ENCODE data around the gene PRTG. TPM values are rescaled to one million over a fixed set of nuclear protein-coding genes. Genes with fewer than 3 reads are reported as not detected.

Gene PRTG
- total and polyA plus RNA-seq, 2 of the 13 experiments (the other 11 are each of a cell fraction or from before 2014, with no cell fraction given), result 13.2 to 22.3 TPM

DNA sequence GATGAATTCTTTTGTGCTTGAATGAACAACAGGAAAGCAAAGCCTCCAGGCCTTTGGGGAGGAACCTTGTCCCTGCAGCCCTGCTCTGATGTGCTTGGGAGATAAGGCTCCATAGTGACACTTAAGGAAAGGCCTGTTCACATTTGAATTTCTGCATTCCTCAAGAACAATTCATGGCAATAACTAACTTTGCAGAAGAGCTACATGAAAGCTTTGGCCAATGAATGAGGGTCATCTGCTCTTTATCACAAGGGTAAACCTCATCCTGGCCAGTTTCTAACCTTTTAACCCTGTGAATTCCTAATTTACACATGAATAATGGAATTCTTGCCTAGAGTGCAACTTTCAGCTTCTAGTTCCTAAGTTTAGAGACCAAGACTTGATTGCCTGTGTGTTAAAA, 5.6 kb downstream of the PRTG start (continued):
- TF ChIP-seq, protein P1, sequence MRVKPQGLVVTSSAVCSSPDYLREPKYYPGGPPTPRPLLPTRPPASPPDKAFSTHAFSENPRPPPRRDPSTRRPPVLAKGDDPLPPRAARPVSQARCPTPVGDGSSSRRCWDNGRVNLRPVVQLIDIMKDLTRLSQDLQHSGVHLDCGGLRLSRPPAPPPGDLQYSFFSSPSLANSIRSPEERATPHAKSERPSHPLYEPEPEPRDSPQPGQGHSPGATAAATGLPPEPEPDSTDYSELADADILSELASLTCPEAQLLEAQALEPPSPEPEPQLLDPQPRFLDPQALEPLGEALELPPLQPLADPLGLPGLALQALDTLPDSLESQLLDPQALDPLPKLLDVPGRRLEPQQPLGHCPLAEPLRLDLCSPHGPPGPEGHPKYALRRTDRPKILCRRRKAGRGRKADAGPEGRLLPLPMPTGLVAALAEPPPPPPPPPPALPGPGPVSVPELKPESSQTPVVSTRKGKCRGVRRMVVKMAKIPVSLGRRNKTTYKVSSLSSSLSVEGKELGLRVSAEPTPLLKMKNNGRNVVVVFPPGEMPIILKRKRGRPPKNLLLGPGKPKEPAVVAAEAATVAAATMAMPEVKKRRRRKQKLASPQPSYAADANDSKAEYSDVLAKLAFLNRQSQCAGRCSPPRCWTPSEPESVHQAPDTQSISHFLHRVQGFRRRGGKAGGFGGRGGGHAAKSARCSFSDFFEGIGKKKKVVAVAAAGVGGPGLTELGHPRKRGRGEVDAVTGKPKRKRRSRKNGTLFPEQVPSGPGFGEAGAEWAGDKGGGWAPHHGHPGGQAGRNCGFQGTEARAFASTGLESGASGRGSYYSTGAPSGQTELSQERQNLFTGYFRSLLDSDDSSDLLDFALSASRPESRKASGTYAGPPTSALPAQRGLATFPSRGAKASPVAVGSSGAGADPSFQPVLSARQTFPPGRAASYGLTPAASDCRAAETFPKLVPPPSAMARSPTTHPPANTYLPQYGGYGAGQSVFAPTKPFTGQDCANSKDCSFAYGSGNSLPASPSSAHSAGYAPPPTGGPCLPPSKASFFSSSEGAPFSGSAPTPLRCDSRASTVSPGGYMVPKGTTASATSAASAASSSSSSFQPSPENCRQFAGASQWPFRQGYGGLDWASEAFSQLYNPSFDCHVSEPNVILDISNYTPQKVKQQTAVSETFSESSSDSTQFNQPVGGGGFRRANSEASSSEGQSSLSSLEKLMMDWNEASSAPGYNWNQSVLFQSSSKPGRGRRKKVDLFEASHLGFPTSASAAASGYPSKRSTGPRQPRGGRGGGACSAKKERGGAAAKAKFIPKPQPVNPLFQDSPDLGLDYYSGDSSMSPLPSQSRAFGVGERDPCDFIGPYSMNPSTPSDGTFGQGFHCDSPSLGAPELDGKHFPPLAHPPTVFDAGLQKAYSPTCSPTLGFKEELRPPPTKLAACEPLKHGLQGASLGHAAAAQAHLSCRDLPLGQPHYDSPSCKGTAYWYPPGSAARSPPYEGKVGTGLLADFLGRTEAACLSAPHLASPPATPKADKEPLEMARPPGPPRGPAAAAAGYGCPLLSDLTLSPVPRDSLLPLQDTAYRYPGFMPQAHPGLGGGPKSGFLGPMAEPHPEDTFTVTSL (CRISPR knock-in tag; IDR thresholded peaks at IDR 0.05; ENCODE audit: borderline replicate concordance), result no peak
- TF ChIP-seq ZBTB42 (CRISPR knock-in tag; IDR thresholded peaks at IDR 0.05) (no peak), KLF16 (CRISPR knock-in tag; IDR thresholded peaks at IDR 0.05) (no peak), ZNF790 (CRISPR knock-in tag; IDR thresholded peaks at IDR 0.05; ENCODE audit: borderline replicate concordance) (no peak)

DNA sequence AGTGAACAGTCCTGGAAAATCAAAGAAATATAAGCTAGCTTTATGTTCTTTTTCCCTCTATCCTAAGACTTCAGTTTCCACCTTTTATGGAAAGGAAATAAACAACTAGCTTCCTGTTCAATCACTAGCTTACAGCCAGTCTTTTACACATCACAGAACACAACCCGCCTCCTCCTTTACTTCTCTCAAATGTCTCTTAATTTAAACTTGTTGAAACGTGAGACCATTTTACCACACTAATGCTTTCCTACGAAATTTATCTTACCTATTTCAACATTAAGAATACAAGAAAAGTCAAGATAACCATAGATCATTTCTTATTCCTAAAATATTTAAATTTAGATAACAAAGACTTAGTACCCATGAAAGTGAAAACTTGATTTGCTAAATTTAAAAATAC, 6.2 kb downstream of the PRTG start:
- ChIA-PET POLR2A (no interaction called here), CTCF (ENCODE audit: low intra/inter-chr PET ratio, low total read pairs) (no interaction called here)
- no peaks in the 10 kb centered on the region for H3K27me3 ChIP-seq (ENCODE audit: control insufficient read depth in 1 of 2, insufficient read depth in 2 of 2, low read length in 2 of 2)
- no peak overlapping the region for H2AFZ ChIP-seq (ENCODE audit: low read length)
- H3K36me3 ChIP-seq (replicated peaks in 1 of 2; ENCODE audit: control insufficient read depth in 1 of 2, insufficient read depth in 2 of 2, low read length in 2 of 2), result peaks cover 0 to 5% of the 10 kb centered on the region in 2 experiments; a peak in 1 of 5 replicates
- H3K9me3 ChIP-seq (ENCODE audit: low read length), result no peaks in the 10 kb centered on the region
- H3K4me2 ChIP-seq (ENCODE audit: low read depth, low read length), result no peak overlapping the region
- DNase-seq (ENCODE audit: low spot score), result no peak
- peaks cover 40% of the 10 kb centered on the region for H3K4me1 ChIP-seq (ENCODE audit: insufficient read depth, low read length)
- peaks cover 24% of the 10 kb centered on the region for H3K79me2 ChIP-seq (ENCODE audit: insufficient read depth, low read length)
- H4K20me1 ChIP-seq (ENCODE audit: insufficient read depth, low read length), result no peaks in the 10 kb centered on the region; the same call in 1 of the 2 replicates
- no peak overlapping the region for H3K9ac ChIP-seq (ENCODE audit: insufficient read depth, low read depth, low read length)
- intact Hi-C loops (cut with micrococcal nuclease; ENCODE audit: unreplicated experiment) (loop anchor here (10.0 kb wide), 1 partner anchor 52 kb away; no protein-coding TSS in a partner anchor), in situ Hi-C loops (cut with HindIII; ENCODE audit: extremely low pct_ligation_motif_present, low pct_unique_long_range_greater_than_20kb) (no loop called here)
- WGBS (ENCODE audit: low lambda C conversion rate), result 94% methylated on average over 3 of the region's 3 CpGs
- H3K4me3 ChIP-seq (replicated peaks in 1 of 3; ENCODE audit: insufficient read depth in 1 of 3, low read depth in 2 of 3, low read length in 3 of 3), result no peak overlapping the region
- FAIRE-seq, result no peak
- BruUV-seq (replicated peaks), result no TSS peak
- ATAC-seq, result no peak
- no peak overlapping the region for H3K27ac ChIP-seq (ENCODE audit: extremely low read length, insufficient read depth, low read length)
- TF ChIP-seq, protein P2, sequence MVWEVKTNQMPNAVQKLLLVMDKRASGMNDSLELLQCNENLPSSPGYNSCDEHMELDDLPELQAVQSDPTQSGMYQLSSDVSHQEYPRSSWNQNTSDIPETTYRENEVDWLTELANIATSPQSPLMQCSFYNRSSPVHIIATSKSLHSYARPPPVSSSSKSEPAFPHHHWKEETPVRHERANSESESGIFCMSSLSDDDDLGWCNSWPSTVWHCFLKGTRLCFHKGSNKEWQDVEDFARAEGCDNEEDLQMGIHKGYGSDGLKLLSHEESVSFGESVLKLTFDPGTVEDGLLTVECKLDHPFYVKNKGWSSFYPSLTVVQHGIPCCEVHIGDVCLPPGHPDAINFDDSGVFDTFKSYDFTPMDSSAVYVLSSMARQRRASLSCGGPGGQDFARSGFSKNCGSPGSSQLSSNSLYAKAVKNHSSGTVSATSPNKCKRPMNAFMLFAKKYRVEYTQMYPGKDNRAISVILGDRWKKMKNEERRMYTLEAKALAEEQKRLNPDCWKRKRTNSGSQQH (CRISPR knock-in tag; IDR thresholded peaks at IDR 0.05; ENCODE audit: low read depth), result no peak
- TF ChIP-seq NCOA5 (CRISPR knock-in tag; IDR thresholded peaks at IDR 0.05), result no peak
- no peak for TF ChIP-seq ZFP37 (CRISPR knock-in tag; IDR thresholded peaks at IDR 0.05; ENCODE audit: borderline replicate concordance)
- TF ChIP-seq, protein P3, sequence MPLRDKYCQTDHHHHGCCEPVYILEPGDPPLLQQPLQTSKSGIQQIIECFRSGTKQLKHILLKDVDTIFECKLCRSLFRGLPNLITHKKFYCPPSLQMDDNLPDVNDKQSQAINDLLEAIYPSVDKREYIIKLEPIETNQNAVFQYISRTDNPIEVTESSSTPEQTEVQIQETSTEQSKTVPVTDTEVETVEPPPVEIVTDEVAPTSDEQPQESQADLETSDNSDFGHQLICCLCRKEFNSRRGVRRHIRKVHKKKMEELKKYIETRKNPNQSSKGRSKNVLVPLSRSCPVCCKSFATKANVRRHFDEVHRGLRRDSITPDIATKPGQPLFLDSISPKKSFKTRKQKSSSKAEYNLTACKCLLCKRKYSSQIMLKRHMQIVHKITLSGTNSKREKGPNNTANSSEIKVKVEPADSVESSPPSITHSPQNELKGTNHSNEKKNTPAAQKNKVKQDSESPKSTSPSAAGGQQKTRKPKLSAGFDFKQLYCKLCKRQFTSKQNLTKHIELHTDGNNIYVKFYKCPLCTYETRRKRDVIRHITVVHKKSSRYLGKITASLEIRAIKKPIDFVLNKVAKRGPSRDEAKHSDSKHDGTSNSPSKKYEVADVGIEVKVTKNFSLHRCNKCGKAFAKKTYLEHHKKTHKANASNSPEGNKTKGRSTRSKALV (CRISPR knock-in tag; IDR thresholded peaks at IDR 0.05), result no peak
- TF ChIP-seq ZNF891 (CRISPR knock-in tag; IDR thresholded peaks at IDR 0.05), result no peak
- TF ChIP-seq CAMTA2 (CRISPR knock-in tag; IDR thresholded peaks at IDR 0.05; ENCODE audit: borderline replicate concordance), result no peak
- TF ChIP-seq REL (CRISPR knock-in tag; conservative IDR thresholded peaks at IDR 0.05), result no peak
- no peak for TF ChIP-seq ZNF274 (CRISPR knock-in tag; IDR thresholded peaks at IDR 0.05)
- no peak for TF ChIP-seq TCF7L2 (IDR thresholded peaks at IDR 0.05; ENCODE audit: low read depth, low read length)
- no peak for TF ChIP-seq IKZF4 (CRISPR knock-in tag; IDR thresholded peaks at IDR 0.05; ENCODE audit: borderline replicate concordance, low read depth, not compliant biosample characterization)
- no peak for TF ChIP-seq CREB1 (IDR thresholded peaks at IDR 0.05)
- no peak for TF ChIP-seq CREB1 (CRISPR knock-in tag; IDR thresholded peaks at IDR 0.05)

Data from HepG2 (cell line).